Measurements from ENCODE around the gene CCL27. TPM values are rescaled to one million over a fixed set of nuclear protein-coding genes. Genes with fewer than 3 reads are reported as not detected.
A peak's percentile ranks its signal among the peaks of the same experiment; 100 is the strongest.

Gene CCL27
- total RNA-seq, 1 donor from 2014 or later = 0.62 TPM

DNA sequence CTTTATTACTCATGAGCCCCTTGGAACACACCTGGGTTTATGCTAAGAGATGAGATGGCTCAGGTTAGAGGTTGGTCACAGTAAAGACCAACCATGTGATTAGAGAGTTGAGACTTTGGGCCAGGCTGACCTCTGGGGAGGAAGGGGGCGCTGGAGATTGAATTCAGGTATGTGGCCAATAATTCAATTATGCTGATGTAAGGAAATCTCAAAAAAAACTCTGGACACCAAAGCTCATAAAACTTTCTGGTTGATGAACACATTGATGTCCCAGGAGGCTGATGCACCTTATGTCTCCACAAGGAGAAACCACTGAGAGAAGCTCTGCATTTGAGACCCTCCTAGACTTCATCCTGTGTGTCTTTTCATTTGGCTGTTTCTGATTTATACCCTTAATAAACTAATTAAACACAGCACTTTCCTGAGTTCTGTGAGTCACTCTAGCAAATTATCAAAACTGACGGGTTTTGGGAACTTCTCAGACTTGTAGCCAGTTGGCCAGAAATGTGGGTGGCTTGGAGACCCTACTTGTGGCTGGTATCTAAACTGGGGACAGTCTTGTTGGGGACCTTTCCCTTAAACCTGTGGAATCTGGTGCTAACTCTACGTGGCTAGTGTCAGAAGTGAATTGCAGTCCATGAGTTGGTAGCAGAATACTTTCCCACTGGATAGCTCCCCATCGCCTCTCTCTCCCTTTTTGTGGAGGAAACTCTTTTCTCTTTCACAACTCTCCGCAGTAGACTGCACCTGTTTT is 7.5 kb upstream of the CCL27 start:
- H3K9me3 Mint-ChIP-seq = peaks cover 5% of the 10 kb centered on the region
- intact Hi-C loops (cut with micrococcal nuclease) = loop anchor here (10.0 kb wide), 1 partner anchor 405 kb away; the partner anchor contains the start of genes FANCG and VCP
- no peak overlapping the region for H3K4me3 Mint-ChIP-seq
- H3K27ac Mint-ChIP-seq = no peak overlapping the region
- peaks cover 12% of the 10 kb centered on the region for H3K36me3 Mint-ChIP-seq (ENCODE audit: low read depth)
- no peak for DNase-seq (ENCODE audit: low spot score)
- H3K4me1 Mint-ChIP-seq (ENCODE audit: low read depth) = no peaks in the 10 kb centered on the region
- H3K27me3 Mint-ChIP-seq (ENCODE audit: insufficient read depth) = peaks cover 4% of the 10 kb centered on the region

DNA sequence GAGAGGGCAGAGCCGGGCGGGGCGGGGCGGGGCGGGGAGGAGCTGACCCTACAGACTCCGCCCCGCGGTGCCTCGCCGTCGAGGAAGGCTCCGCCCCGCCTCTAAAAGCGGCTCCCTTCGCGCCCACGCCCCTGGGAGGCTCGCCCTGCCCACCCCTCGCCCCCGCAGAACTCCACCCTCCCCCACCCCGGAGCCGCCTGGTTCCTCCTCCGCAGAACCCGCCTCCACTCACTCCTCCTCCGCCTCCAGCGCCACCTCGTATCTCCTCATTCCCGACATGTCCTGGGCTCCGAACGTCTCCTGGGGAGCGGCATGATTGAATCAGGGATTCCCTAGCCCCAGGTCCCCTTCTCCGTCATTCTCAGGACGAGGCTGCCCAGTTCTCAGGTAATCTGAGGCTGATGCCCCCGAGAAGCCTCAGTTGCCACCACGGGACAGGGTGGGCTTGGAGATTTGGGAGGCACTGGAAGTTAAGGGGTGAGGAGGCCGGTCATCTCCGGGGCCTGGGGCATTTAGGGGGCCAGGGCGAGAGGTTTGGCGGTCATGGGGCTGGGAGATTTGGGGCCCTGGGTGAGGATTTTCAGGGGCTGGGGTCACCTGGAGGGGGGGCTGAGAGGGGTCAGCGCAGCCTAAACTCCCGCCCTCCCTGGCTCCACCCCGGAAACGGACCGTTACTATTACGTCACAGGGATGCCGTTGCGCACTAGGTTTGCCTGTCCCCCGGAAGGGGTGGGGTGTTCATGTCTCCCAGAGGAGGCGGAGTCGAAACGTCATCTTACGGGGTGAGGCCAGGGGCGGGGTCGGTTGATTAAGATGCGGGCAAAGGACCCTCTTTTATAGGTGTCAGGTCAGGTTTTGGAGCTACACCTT is 3.2 kb upstream of the CCL27 start:
- Mint-ChIP-seq H3K27me3 (ENCODE audit: insufficient read depth) (no peaks in the 10 kb centered on the region), H3K27ac (peak overlapping the region; percentile 84), H3K36me3 (ENCODE audit: low read depth) (peaks cover 22% of the 10 kb centered on the region), H3K4me1 (ENCODE audit: low read depth) (peaks cover 31% of the 10 kb centered on the region), H3K4me3 (peak overlapping the region; percentile 88), H3K9me3 (peaks cover 5% of the 10 kb centered on the region)
- peak; percentile 86 for DNase-seq (ENCODE audit: low spot score)
- intact Hi-C loops (cut with micrococcal nuclease) = loop anchor here (1.0 to 10.0 kb wide), 10 partner anchors 19 to 487 kb away; partner anchors contain the start of genes DCTN3, DNAI1, DNAJB5 and FAM219A

DNA sequence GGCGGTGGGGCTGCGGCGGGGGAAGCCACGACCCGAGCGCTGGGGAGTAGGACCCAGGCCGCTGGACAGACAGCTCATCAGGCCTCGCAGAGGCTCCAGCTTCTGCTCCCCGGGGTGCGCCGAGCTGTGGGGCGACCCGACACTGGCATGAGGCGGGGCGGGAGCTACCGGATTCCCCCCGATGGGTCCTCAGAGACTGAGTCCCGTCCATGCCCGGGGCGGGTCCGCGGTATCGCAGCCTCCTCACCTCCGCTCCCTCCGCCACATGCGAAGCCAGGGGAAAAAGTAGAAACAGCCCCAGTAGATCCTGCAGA is 2.6 kb upstream of the CCL27 start:
- Mint-ChIP-seq H3K9me3 (peaks cover 5% of the 10 kb centered on the region), H3K36me3 (ENCODE audit: low read depth) (peaks cover 22% of the 10 kb centered on the region), H3K4me3 (peak overlapping the region; percentile 88), H3K4me1 (ENCODE audit: low read depth) (peaks cover 31% of the 10 kb centered on the region), H3K27me3 (ENCODE audit: insufficient read depth) (no peaks in the 10 kb centered on the region), H3K27ac (peak overlapping the region; percentile 84)
- intact Hi-C loops (cut with micrococcal nuclease) = loop anchor here (1.0 to 10.0 kb wide), 8 partner anchors 19 to 451 kb away; partner anchors contain the start of genes DCTN3, DNAI1, DNAJB5 and FAM219A
- no peak for DNase-seq (ENCODE audit: low spot score)

DNA sequence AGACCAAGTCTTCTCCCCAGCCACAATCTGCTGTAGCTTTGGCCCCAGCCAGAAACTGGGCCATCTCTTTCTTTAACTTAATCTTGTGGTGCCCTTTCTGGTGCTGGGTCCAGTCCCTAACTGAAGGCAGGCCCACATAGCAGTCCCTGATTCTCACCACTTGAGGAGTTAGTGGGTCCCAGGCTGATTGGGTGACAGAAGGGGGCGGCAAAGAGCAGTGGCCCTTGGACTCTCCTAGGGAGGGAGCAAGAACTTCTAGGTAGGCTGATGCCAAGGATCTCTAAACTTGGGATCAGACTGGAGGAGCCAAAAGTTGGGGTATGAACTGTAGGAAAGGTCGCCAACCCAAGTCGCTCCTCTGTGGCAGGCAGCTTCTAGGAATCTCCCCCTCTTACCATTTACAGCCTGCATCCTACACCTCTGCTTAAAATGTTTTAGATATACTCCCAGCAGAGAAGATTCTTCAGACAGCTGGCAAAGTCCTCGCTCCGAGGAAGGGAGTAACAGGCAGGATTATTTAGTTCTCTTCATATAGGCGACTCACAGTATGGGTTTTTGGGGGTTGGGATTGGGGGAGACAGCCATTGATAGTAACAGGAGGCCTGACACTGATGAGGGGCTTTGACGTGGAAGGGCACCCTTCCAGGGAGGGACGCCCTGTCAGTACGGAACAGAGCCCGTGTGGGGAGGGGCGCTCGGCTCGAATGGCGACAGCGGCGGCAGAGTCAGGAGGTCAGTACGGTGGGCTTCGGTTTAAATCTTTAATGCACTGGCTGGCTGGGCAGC is 2.0 kb upstream of the CCL27 start:
- intact Hi-C loops (cut with micrococcal nuclease) = loop anchor here (1.0 to 10.0 kb wide), 9 partner anchors 18 to 452 kb away; partner anchors contain the start of genes DCTN3, DNAI1, DNAJB5 and FAM219A
- peaks cover 5% of the 10 kb centered on the region for H3K9me3 Mint-ChIP-seq
- peak overlapping the region; percentile 76 for H3K27ac Mint-ChIP-seq
- H3K27me3 Mint-ChIP-seq (ENCODE audit: insufficient read depth) = no peaks in the 10 kb centered on the region
- H3K4me3 Mint-ChIP-seq = peak overlapping the region; percentile 88
- H3K4me1 Mint-ChIP-seq (ENCODE audit: low read depth) = peaks cover 31% of the 10 kb centered on the region
- peak; percentile 61 for DNase-seq (ENCODE audit: low spot score)
- peaks cover 22% of the 10 kb centered on the region for H3K36me3 Mint-ChIP-seq (ENCODE audit: low read depth)

DNA sequence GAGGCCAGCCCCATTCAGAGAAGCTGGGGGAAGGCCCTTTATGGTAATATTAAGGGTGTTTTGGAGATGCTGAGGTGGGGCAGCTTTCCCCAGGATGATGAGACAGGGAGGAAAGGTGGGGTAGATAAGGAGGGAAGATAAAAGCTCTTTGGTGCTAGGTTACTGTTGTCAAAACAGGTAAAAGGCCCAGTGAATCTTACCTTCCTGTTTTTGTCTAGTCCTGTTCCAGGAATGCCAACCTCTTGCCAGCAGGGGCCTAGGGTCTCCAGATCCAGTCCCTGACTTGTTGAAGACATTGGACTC is 797 bp upstream of the CCL27 start:
- Mint-ChIP-seq H3K4me1 (ENCODE audit: low read depth) (peaks cover 31% of the 10 kb centered on the region), H3K9me3 (no peaks in the 10 kb centered on the region), H3K27ac (peak overlapping the region; percentile 80), H3K4me3 (no peak overlapping the region), H3K36me3 (ENCODE audit: low read depth) (peaks cover 15% of the 10 kb centered on the region), H3K27me3 (ENCODE audit: insufficient read depth) (no peaks in the 10 kb centered on the region)
- peak; percentile 5 for DNase-seq (ENCODE audit: low spot score)
- intact Hi-C loops (cut with micrococcal nuclease) = loop anchor here (10.0 kb wide), 1 partner anchor 412 kb away; the partner anchor contains the start of genes FANCG and VCP

DNA sequence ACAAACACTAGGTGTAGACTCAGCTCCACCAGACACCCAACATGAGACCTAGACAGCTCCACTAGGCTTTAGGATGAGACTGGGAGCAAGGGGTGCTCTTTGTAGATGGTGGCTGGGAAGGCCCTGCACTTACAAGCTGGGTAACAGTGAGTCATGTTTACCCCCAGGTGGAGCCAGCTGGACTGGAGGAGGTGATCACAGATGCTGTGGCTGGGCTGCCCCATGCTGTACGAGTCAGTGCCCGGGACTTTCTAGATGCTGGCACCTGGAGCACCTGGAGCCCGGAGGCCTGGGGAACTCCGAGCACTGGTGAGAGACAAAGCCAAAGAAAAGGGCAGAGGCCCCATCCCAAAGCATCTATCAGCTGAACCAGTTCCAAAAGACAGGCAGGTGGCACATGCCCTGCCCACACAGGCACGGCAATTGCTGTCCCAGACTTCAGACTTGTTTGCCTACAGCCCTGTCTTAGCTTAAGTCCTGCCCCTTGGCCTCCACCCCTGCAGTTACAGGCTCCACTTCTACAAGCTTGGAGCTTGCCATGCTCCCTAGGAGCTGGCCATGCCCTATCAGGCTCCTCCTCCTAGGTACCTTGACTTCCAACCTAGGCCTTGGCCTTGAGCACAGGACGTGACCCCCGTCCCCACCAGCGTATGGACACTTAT is 2.7 kb downstream of the CCL27 start:
- no peak for DNase-seq (ENCODE audit: low spot score)
- H3K4me1 Mint-ChIP-seq (ENCODE audit: low read depth) = peaks cover 28% of the 10 kb centered on the region
- H3K27me3 Mint-ChIP-seq (ENCODE audit: insufficient read depth) = no peaks in the 10 kb centered on the region
- H3K9me3 Mint-ChIP-seq = no peaks in the 10 kb centered on the region
- peaks cover 16% of the 10 kb centered on the region for H3K36me3 Mint-ChIP-seq (ENCODE audit: low read depth)
- intact Hi-C loops (cut with micrococcal nuclease) = loop anchor here (10.0 kb wide), 1 partner anchor 415 kb away; the partner anchor contains the start of genes FANCG and VCP
- H3K27ac Mint-ChIP-seq = no peak overlapping the region
- H3K4me3 Mint-ChIP-seq = no peak overlapping the region

DNA sequence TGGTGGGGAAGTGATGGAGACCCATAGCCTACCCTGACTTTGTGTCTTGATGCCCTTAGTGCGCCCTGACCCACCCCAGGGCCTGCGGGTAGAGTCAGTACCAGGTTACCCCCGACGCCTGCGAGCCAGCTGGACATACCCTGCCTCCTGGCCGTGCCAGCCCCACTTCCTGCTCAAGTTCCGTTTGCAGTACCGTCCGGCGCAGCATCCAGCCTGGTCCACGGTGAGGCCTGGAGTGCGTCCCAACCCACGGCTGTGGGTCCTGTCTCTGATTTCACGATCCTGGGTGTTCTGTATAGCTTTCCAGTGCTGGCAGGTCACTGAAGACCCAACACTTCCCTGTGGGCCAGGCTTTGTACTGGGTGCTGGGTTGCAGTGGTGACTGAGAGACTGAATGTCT is 4.0 kb downstream of the CCL27 start:
- Mint-ChIP-seq H3K4me1 (ENCODE audit: low read depth) (peaks cover 16% of the 10 kb centered on the region), H3K27ac (no peak overlapping the region)
- intact Hi-C loops (cut with micrococcal nuclease) = no loop called here

DNA sequence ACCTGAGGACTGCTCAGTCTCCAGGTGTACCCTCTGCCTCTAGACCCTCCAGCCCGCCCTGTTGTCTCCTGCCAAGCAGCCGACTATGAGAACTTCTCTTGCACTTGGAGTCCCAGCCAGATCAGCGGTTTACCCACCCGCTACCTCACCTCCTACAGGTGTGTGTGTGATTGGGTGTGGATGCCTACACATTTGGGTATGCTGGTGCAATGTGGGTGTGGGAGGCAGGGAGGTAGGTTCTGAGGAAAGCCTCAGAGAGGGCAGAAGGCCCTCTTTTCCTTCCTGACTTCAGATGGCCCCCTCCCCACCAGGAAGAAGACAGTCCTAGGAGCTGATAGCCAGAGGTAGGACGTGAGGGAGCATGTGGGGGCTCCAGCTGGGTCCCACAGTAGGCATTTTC is 5.5 kb downstream of the CCL27 start:
- Mint-ChIP-seq H3K27me3 (ENCODE audit: insufficient read depth) (no peaks in the 10 kb centered on the region), H3K36me3 (ENCODE audit: low read depth) (peaks cover 14% of the 10 kb centered on the region), H3K4me3 (no peak overlapping the region), H3K9me3 (no peaks in the 10 kb centered on the region), H3K27ac (no peak overlapping the region), H3K4me1 (ENCODE audit: low read depth) (peaks cover 13% of the 10 kb centered on the region)
- DNase-seq (ENCODE audit: low spot score) = no peak
- intact Hi-C loops (cut with micrococcal nuclease) = no loop called here

More for the DNA sequence above, 4.0 kb downstream of the CCL27 start:
- Mint-ChIP-seq H3K9me3 (no peaks in the 10 kb centered on the region), H3K4me3 (no peak overlapping the region), H3K27me3 (ENCODE audit: insufficient read depth) (no peaks in the 10 kb centered on the region), H3K36me3 (ENCODE audit: low read depth) (peaks cover 13% of the 10 kb centered on the region)
- no peak for DNase-seq (ENCODE audit: low spot score)

DNA sequence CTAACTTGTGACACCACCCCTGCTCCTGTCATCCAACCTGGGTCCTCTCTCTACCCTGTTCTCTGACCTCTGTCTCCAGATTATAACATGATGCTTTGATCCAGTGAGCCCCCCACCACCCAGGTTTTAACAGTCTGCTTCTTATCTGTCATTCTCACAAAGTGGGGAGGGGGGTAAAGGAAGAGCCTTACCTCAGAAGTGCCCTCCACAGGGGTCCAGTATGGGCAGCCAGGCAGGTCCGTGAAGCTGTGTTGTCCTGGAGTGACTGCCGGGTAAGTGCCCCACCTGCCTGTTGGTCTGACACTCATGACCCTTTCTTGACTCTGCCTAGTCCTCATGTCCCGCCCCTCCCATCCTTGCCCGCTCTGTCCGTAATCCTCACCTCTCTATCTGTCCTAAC is 7.1 kb downstream of the CCL27 start:
- H3K9me3 Mint-ChIP-seq = no peaks in the 10 kb centered on the region
- no peak overlapping the region for H3K4me3 Mint-ChIP-seq
- H3K27me3 Mint-ChIP-seq (ENCODE audit: insufficient read depth) = no peaks in the 10 kb centered on the region
- peaks cover 9% of the 10 kb centered on the region for H3K36me3 Mint-ChIP-seq (ENCODE audit: low read depth)
- no peak for DNase-seq (ENCODE audit: low spot score)
- intact Hi-C loops (cut with micrococcal nuclease) = no loop called here
- H3K4me1 Mint-ChIP-seq (ENCODE audit: low read depth) = peaks cover 12% of the 10 kb centered on the region
- H3K27ac Mint-ChIP-seq = no peak overlapping the region

DNA sequence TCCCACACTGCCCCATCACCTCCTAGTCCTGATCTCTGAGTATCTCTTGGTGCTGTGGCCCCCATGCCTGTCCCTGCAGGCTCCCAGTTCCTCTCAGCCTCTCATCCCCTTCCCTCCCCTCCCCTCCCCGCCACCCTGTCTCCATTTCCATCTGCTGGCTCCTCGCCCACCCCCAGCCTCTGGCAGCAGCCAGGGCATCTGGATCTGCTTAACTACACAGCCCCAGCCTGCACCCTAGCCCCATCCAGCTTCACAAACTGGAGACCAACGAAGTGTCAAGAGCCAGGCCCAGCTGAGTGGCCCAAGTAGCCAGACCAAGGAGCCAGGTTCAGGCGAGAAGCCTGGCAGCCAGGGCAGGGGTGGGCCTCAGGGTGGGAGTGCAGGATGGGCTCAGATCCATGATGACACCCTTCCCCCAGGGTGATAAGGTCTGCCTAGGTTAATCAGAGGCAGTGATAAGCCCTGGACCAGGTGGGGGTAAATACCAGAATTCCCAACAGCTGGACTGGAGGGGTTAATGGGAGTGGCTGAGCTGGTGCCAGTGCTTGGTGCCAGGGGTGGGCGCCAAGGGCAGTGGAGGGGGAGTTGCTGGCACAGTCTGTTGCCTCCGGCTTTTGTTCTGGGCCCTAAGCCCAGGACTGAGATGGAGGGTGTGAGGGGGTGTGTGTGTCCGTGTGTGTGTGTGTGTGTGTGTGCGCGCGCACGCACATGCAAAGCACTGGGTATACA is 8.0 kb downstream of the CCL27 start:
- H3K27ac Mint-ChIP-seq = no peak overlapping the region
- peaks cover 10% of the 10 kb centered on the region for H3K36me3 Mint-ChIP-seq (ENCODE audit: low read depth)
- H3K27me3 Mint-ChIP-seq (ENCODE audit: insufficient read depth) = no peaks in the 10 kb centered on the region
- peaks cover 14% of the 10 kb centered on the region for H3K4me1 Mint-ChIP-seq (ENCODE audit: low read depth)
- no peak overlapping the region for H3K4me3 Mint-ChIP-seq
- intact Hi-C loops (cut with micrococcal nuclease) = no loop called here
- H3K9me3 Mint-ChIP-seq = no peaks in the 10 kb centered on the region
- no peak for DNase-seq (ENCODE audit: low spot score)

DNA sequence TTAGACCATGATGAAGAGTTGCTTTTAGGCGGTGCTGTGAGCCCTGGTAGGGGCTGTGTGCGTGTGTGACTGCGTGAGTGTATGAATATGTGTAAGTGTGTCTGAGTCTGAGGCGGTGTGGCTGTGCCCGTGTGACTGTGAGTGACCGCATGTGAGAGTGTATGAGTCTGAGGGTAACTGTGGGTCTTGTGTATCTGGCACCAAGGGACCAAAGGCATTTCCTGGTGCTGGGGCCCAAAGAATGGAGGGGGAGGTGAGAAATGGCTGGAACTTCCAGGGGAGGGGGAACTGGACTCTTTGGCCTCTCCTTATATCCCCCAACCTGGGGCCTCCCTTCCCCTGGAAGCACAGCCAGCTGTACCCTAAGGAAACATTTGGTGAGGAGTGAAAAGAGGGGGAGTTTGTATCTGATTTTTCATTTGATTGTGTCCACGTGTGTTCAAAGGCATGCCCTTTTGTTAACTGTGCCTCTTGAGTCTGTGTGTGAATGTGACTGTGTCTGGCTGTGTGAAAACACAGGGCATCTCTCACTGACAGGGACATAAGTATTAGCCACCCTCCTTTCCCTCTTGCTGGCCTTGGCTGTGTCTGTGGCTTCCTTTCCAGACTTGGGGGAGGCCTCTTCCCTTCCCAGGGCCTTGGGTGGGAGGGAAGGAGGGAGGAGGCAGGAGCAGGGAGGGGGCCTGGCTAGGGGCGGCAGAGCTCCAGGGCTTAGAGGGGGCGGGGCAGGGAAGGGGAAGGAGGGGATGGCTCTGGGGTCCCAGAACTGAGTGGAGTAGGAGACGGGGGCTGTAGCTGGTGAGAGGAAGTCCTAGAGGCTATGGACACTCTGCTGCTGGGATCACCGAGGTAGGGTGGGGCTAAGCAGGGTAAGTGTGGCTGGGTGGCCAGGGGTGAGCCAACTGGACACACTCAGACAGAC is 9.0 kb downstream of the CCL27 start:
- H3K27me3 Mint-ChIP-seq (ENCODE audit: insufficient read depth) = no peaks in the 10 kb centered on the region
- intact Hi-C loops (cut with micrococcal nuclease) = no loop called here
- peak overlapping the region; percentile 43 for H3K27ac Mint-ChIP-seq

More for the DNA sequence above, 9.0 kb downstream of the CCL27 start:
- Mint-ChIP-seq H3K36me3 (ENCODE audit: low read depth) (peaks cover 18% of the 10 kb centered on the region), H3K9me3 (no peaks in the 10 kb centered on the region), H3K4me3 (no peak overlapping the region), H3K4me1 (ENCODE audit: low read depth) (peaks cover 22% of the 10 kb centered on the region)
- no peak for DNase-seq (ENCODE audit: low spot score)

Data from activated T-helper 1 cell treated with anti-CD3 and anti-CD28 coated beads, Interleukin-12 subunit alpha, Interleukin-12 subunit beta, Interleukin-2, Interleukin-4 antibody, amounts not matched to agents 30 ng/mL and 10 ng/mL and 1 ng/mL, durations not matched to agents 14 hours and 24 hours and 36 hours (primary cell).